ENCODE results near the gene CTNNA3.

Gene CTNNA3

DNA sequence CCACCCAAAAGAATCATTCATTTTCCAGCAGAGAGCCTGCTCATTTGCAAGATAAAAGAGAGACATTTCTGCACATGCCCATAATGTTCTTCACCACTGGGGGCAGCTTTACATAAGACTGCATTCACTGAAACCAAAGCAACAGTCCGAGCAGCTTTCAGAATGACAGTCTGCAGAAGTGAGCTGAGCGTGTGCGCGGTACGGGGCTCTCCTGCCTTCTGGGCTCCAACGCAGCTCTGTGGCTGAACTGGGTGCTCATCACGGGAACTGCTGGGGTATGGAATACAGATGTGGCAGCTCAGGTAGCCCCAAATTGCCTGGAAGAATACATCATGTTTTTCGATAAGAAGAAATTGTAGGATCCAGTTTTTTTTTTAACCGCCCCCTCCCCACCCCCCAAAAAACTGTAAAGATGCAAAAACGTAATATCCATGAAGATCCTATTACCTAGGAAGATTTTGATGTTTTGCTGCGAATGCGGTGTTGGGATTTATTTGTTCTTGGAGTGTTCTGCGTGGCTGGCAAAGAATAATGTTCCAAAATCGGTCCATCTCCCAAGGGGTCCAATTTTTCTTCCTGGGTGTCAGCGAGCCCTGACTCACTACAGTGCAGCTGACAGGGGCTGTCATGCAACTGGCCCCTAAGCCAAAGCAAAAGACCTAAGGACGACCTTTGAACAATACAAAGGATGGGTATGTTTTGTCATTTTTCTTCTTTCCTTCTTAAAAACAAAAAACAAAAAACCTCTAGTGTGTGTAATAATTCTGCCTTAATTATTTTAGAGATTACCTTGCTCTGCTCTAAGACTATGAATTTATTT is 769.9 kb downstream of the CTNNA3 start, which contains the start of gene LRRTM3:
Gene LRRTM3, plus strand, starts transcription at position 141 of the 820 bp plus-strand sequence.
- no peak for DNase-seq

DNA sequence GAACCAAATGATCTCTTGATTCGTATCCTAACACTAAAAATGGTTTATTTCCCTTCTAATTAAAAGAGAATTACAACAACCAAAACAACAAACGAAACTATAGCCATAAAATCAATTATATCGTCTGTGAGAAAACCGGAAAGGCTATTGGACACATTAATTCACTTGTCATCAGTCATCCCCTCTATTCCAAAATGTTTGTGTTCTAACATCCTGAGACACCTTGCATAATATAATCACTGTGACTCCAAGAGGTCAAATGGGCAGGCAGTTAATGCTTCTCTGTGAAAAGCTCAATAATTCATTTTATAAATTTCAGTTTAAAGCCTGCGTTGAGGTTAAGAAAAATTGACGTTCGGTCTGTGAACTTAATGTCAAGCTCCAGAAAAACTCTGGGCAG is 770.6 kb downstream of the CTNNA3 start:
- no peak for DNase-seq

DNA sequence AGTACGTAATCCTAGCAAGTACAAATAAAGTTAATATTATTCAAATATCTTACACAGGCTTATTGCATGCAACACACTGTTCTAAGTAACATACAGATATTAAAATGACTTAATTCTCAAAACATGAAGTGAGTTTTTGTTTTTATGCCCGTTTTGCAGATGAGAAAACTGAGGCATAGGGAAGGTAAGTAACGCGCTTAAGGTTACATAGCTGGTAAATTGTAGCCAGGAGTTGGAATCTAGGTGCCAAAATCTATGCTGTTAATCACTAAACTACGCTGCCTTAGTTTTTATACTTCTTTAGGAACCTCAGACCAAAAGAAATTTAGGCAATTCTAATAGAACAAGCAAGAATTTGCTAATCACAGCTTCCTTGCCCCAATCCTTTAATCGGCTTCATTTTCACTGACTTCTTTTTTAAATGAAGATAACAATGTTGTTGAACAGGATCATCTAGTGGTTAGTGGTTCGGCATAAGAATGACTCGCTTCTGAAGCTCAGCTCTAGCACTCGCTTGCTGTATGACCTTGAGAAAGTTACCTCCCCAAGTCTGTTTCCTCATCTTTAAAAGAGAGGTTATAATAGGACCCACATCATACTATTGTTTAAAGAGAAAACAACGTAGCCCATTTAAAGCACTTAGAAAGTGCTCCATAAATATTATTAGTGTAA is 771.2 kb downstream of the CTNNA3 start:
- no peak for DNase-seq

DNA sequence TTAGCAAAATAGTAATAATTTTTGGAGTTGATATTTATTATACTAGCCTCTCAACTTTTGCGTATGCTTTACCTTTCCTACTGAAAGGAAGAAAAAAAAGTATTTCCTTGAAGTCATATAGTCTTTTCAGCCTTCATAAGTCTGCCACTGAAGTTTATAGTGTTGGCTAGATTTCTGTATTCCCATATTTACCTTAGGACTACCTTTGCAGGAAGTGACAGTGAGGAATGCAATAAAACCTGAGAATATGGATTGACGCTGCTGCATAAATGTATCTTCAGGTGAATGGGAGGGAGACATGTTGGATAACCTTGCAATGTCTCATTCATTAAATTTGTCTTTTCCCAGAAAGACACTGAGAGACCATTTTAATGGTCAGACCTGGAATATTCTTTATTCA is 776.7 kb downstream of the CTNNA3 start:
- no peak for DNase-seq

DNA sequence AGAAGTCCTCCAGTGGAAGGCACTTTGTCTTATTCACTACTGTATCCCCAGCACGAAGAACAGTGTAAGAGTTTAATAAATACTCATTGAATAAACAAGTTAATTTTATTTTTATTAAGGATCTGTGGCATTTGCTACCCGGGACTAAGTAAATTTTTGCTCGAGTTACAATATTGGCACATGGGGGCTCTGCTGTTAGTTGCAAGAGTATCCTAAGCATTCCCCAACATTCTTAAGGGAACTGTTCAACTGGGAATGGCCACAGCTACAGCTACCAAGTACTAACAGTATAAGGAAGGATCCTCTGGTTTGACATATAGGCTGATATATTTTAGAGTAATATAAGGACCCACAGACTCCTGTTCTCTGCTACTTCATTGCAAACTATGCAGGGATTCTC is 778.9 kb downstream of the CTNNA3 start:
- DNase-seq = no peak

DNA sequence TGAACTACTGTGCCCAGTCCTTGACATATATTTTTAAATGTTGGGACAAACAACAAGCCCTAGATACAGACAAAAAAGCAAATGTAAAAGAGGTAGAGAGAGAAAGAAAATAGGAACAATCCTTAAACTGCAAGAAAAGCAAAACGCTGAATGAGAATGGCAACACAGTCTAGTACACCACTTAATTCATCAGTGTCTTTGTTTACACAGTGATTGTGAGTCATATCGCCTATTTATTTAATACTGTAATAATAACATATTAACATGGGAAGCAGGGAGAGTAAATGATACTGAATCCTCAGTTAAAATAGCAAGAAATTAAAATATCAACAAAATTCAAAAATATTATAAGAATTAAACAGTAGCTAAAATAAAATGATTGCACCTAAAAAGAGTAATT is 780.0 kb downstream of the CTNNA3 start:
- no peak for DNase-seq

DNA sequence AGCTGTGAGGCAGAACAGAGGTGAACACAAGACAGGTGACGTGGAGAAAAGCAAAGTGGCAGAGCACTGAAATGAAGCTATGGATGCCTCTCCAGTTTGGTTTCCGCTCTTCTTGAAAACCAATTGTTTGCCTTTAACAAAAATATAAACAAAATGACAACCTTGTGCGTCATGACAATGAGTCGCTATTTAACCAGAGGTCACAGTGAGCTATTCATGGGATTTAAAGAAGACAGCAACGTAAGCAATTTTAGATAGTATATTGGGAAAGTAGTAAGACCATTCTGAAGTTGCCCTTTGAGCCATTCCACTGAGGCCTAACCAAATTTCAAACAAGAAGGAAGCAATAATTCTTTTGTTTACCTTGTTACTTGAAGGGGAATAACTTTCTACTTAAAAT is 785.3 kb downstream of the CTNNA3 start:
- DNase-seq = no peak

DNA sequence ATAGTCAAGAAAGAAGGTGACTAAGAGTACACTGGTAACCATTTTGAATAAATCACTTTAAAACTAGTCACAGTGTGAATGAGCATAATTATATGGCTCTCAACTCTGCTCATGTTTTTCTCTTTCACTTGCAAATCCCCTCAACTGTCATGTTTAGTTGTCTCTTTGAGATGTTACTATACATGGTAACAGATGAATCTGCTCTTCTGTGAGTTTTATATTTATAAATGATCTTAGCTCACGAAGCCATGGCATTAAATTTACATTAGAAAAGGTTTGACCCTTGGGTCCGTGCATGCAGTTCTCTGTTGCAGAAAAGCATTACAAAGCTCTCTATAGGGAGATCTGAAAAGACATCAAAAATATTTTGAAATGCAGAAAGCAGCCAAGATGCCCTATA is 803.1 kb downstream of the CTNNA3 start:
- no peak for DNase-seq

DNA sequence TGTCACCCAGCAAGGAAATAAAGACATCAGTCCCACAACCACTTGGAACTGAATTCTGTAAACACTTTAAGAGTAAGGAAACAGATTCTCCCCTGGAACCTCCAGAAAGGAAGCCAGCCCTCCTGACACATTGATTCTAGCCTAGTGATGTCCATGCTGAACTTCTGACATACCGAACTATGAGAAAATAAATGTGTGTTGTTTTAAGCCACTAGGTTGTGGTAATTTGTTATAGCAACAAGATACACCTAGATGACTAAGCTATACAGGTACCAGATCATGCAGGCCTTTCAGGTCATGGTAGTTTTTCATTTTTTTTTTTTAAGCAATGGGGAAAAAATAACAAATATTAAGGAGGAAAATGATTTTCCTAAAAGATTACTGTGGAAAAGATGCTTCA is 807.8 kb downstream of the CTNNA3 start:
- no peak for DNase-seq

DNA sequence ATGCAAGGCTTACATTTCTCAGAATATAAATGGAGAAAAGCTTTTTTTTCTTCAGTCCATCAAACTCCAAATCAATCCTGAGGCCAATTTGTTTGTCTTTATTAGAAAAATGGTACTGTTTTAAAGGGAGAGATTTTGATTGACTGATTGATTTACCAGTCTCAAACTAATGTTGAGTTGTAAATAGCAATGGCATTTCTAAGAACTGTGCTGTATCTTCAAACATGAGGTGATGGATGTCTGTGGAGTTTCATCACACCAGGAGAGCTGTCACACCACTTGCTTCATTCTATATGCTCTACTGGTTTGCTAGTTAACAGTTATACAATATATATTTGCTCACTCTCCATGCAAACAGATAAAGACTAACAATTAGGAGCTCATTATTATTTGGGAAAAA is 809.1 kb downstream of the CTNNA3 start:
- no peak for DNase-seq

DNA sequence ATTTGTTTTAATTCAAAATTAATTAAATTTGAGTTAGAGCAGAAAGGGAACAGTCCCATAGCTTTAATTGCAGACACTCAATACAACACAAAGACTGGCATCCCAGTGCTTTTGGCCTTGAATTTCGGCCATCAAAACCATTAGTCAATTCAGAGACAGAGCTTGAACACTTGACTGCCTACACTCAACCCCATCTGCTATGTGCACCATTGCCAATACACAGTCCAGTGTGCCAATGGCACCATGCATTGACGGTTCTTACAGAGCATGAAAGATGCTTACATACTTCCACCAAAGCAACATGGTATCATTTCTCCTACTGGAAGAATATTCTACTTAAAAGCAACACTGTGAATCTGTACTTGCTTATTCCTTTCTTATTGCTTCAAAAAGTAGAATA is 813.7 kb downstream of the CTNNA3 start:
- DNase-seq = no peak

DNA sequence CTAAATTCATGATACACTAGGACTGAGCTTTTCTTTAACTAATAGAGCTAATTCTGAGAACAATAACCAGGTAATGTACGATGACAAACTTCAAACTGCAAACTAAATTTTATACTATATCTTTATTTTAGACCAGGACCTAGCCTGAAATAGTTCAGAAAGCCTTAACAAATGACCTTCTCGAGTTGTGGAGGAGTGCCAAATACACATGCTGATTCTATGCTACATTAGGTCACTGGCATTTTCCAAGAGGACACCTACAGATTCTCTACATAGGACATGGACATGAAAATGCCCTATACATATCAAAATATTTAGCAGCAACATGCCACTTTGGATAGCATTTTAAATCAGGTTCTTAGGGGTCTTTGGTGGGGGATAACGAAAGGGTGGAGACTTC is 814.2 kb downstream of the CTNNA3 start:
- DNase-seq = no peak

DNA sequence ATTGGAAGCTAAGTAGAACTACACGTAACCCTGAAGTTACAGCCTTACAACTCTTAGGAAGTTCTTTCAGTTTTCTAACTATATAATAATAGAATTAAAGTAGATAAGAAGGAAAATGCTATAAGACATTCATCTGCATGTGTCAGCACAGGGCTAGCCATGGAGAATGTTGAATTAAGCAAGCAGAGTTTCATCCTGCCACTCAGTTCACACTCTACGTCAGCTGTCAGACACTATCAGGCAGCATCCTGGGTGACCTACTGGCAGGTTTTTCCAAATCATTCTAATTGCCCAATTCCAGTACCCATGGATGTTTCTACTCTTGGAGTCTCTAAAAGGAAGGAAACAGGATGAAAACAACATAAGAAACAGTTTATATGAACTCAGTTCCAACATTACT is 815.2 kb downstream of the CTNNA3 start:
- no peak for DNase-seq

DNA sequence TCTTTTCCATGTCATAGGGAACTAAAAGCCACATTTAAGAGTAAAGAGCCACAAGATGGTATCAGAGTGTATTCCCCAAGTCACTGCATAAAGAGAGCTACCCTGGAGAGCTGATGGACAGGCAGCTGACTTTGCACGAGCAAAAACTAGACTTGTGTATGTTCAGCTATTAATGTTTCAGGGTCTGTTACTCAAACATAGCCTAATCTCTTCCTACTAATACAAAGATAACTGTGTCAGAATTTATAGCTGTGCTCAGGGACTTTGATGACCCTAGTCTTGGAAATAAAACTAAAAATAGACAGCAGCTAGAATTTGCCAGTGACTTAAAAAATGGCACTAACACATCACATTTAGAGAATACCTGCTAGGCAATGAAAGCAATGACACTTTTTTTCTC is 815.7 kb downstream of the CTNNA3 start:
- DNase-seq = no peak

DNA sequence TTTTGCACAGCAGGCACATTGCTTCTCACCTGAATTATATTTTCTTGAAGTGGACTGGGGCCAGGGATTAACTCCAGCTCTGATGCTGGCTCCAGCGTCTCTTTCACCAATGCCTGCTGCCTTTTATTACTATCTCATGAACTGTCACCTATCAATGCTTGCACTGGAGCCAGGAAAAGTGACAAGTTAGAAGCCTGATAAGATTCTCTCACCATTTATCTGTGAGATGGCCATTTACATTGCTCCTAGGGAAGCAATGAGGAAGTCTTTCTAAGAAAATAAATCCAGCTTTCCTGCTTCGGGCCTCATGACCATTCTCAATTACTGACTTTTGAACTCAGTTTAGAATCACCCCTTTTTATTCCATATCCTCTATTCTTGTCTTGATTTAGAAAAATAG is 818.6 kb downstream of the CTNNA3 start:
- DNase-seq = no peak

DNA sequence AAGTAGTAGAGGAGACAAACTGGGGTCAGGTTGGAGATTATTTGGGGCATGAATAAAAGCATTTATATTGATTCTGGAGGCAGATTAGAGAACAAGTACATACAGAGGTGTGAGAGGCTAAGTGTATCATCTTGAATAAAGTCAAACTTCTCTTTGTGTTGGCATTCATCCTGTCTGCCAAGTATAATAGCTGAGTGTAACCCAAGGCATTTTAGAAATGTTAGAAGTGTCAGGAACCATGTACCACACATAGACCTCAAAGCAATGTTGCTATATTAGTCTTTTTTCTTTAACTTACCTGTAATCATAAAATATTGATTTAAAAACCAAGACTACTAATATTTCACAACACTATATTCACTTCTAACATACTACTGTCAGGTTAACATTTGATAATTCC is 826.4 kb downstream of the CTNNA3 start:
- DNase-seq = no peak

DNA sequence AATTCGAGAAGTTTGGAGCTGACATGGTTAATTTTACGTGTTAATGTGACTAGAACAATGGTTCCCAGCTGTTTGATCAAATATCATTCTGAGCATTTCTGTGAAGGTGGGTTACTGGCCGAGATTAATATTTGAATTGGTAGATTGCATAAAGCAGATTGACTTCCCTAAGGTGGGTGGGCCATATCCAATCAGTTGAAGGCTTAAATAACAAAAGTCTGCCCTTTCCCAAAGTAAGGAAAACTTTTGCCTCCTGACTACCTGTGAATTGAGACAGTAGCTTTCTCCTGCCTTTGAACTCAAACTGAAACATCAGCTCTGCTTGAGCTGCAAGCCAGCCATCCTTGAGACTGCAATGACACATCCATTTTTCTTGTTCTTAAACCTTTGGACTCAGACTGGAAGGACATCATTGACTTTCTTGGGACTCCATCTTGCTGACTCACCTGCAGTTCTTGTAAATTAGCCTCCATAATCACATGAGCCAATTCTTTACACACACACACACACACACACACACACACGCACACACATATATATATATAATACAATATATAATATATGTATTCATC is 833.2 kb downstream of the CTNNA3 start:
- no peak for DNase-seq

DNA sequence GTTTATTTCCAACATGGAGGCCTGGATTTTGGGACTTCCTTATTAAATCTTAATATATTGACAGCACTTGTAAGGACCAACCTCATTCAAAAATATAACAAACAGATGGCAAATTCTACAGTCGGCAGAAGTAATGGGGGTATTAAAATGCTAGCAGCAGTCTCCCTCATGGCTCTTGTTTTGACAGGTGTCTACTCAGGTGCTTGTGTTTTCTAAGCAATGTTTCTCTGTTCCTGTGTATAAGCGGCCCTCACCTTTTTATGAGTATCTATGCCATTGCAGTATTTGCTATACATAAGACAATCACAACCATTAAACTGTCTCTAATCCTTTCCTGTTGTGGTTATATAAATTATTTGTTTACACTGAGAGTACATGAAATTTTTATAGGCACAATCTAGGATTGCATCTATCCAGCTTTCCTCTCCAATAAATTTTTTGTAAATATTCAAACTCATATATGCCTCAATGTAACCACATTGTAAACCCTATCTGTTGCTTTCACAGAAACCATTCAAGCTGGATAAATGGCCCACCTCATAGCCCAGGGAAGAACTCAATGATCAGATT is 835.5 kb downstream of the CTNNA3 start:
- no peak for DNase-seq

DNA sequence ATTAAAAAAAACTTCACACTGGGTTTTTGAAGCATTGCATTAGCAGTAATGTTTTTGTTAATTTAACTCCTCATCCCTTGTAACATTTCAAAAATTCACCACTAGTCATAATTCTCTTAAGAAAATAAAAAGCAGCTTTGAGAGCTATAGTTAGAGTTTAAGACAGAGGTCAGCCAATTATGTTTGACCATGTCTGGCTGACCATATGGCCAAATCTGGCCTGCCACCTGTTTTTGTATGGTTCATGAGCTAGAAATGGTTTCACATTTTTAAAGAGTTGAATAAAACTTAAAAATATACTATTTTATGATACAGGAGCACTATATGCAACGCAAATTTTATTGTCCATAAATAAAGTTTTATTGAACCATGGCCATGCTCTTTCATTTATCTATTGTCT is 843.2 kb downstream of the CTNNA3 start:
- DNase-seq = no peak

DNA sequence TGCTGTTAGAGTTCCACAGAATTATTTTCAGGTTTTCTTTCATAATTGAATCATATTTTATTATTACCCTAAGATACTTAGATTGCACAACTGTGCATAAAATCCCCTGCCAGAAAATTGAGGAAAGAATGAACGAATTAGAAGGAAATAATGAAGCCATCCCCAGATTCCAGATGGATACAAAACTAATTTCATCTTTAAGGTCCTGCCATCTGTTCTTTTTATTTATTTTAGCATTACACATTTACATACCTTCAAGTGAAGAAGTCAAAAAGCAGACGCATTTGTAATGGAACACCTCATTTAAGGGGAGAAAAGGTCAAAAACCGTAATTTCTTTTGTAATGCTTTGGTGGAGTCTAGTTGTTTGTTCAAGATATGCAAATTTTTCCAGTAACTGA is 847.1 kb downstream of the CTNNA3 start:
- DNase-seq = no peak

DNA sequence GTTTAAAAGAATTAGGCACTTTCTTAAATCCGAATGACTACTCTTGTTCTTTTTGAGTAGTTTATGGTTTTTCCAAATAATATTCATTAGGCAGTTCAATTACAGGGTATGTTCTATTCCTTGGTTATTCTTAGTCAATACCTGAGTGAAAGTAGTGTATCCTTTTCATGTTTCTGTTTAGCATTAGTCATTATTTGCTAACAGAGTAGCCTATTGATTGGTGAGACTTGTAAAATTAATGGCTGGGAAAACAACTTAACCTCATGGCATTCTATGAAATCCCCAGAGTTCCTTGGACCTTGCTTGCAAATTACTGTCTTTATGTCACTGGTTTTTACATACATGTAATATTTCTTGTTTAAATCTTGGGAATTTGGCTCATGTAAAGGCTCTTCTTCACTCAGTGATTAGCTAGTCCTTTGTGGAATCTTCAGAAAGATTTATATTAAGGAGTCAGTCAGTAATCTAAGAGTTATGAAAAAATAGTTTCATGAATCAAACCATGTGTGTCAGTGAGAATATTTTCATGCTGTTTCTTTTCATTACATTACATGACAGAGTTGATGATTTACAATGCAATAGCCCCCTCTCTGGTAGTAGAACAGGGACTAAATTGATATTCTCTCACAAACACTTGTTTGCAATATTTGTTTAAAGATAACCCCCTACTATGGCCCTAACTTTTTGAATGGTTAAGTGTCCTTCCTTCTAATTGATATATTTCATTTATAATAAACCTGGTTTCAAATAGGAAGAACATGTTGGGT is 851.6 kb downstream of the CTNNA3 start:
- DNase-seq = no peak

DNA sequence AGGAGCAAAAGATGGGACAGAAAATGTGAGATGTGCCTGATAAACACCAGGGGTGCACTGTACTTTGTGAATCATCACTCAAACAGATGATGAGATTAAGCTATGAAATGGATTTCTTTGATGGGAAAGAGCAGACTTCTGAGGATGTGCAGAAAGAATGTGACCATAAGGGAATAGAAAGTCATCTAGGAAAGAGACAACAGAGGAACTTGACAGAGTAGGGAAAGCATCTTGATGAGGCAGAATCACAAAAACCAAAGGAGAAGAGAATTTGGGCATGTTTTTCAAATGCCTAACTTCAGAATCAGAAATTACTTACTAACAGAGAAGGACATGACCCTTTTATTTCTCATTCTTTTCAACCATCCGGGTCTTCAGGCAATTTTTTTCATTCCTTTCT is 852.6 kb downstream of the CTNNA3 start:
- DNase-seq = no peak

DNA sequence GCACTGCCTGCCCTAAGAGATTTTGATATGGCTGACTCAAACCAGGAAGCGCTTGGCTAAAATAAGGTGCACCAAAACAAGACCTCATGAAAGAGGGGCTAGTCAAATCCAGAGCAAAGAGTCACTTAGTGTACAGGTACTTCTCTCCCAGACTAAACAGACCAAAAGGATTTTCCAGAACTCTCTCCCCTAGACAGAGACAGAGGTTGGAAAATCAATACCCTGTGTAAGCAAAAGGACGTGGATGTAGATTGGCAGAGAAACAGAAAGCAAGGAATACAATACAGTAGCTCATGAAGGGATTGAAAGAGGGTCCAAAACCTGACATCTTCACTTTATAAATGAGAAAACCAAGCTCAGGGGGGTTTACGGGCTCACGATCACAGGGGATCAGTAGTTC is 853.1 kb downstream of the CTNNA3 start:
- DNase-seq = no peak
